Tibial nerve (tissue), 4 donors: ENCODE data around the gene MUC21. TPM values are rescaled to one million over a fixed set of nuclear protein-coding genes. Genes with fewer than 3 reads are reported as not detected.

Experiments
- DNase-seq, 2 donors: peaks; one replicate each; pipeline ENCODE4 v3.0.0-alpha.2; 2019; ENCODE audit warnings: low spot score in 2 of 2
- H3K27ac ChIP-seq, 4 donors: fragments of 200-600 bp; sonication (generic) in 3 of 4; one replicate each; pipeline ENCODE4 v1.5.1; 2017 to 2019; ENCODE audit warnings: mild to moderate bottlenecking in 1 of 4
- H3K27me3 ChIP-seq, 2 donors: fragments of 200-600 bp; sonication (generic) in 1 of 2; one replicate each; pipeline versions ENCODE4 v1.5.1 to v1.6.0; 2017 to 2019
- H3K36me3 ChIP-seq, 3 donors: fragments of 200-600 bp; sonication (generic); one replicate each; pipeline ENCODE4 v1.5.1; 2018 to 2019
- H3K4me1 ChIP-seq, 4 donors: fragments of 200-600 bp; sonication (generic) in 3 of 4; one replicate each; pipeline ENCODE4 v1.5.1; 2017 to 2019
- H3K4me3 ChIP-seq, 4 donors: fragments of 200-600 bp; sonication (generic) in 3 of 4; one replicate each; pipeline ENCODE4 v1.5.1; 2017 to 2019; ENCODE audit warnings: mild to moderate bottlenecking in 1 of 4, moderate library complexity in 1 of 4
- H3K9me3 ChIP-seq, 4 donors: fragments of 200-600 bp; sonication (generic) in 3 of 4; one replicate each; pipeline ENCODE4 v1.5.1; 2017 to 2019
- EP300 ChIP-seq, 2 donors: sonication (generic); formaldehyde crosslinking; IDR thresholded peaks; one replicate each; pipeline ENCODE4 v1.6.1; 2017; ENCODE audit warnings: antibody characterized with exemption in 2 of 2, mild to moderate bottlenecking in 1 of 2
- POLR2A ChIP-seq, 2 donors: fragments of 450-650 bp; IDR thresholded peaks; one replicate each; pipeline ENCODE4 v1.6.1; 2017; ENCODE audit warnings: antibody characterized with exemption in 2 of 2, mild to moderate bottlenecking in 2 of 2, moderate library complexity in 2 of 2
- WGBS, 2 donors: methylation state at CpG; one replicate each; pipeline ENCODE4 v1.1.5; 2018; 5-methylcytosine and 5-hydroxymethylcytosine counted together
- total RNA-seq, 4 donors: library from RNA; depleted of rRNA; stranded (reverse); fragments of >200 nt; gene quantifications; one replicate each; pipeline ENCODE4 v1.1.0, GENCODE V29; 2016
- TF ChIP-seq, protein P1 (sequence below), 5 experiments: fragments of 200-600 bp in 3 of 5; fragments of 450-650 bp in 2 of 5; sonication (generic) in 3 of 5; IDR thresholded peaks; one replicate each; pipeline ENCODE4 v1.5.1; 2016 to 2019; ENCODE audit warnings: antibody characterized with exemption in 5 of 5, mild to moderate bottlenecking in 3 of 5, moderate library complexity in 2 of 5

Gene MUC21
- total RNA-seq, 4 donors from 2014 or later, result not detected

- no peak overlapping the region for H3K27ac ChIP-seq
- no peak for DNase-seq
- H3K27me3 ChIP-seq, result no peaks in the 10 kb centered on the region
- no peaks in the 10 kb centered on the region for H3K36me3 ChIP-seq
- H3K9me3 ChIP-seq, result no peaks in the 10 kb centered on the region
- WGBS, 2 donors, result 77% methylated on average over 4 of the region's 4 CpGs
- H3K4me1 ChIP-seq, result peaks cover 0 to 5% (median 0%) of the 10 kb centered on the region in 4 donors
- H3K4me3 ChIP-seq, result no peak overlapping the region
- TF ChIP-seq POLR2A (IDR thresholded peaks at IDR 0.05), result no peak
- TF ChIP-seq, protein P1, sequence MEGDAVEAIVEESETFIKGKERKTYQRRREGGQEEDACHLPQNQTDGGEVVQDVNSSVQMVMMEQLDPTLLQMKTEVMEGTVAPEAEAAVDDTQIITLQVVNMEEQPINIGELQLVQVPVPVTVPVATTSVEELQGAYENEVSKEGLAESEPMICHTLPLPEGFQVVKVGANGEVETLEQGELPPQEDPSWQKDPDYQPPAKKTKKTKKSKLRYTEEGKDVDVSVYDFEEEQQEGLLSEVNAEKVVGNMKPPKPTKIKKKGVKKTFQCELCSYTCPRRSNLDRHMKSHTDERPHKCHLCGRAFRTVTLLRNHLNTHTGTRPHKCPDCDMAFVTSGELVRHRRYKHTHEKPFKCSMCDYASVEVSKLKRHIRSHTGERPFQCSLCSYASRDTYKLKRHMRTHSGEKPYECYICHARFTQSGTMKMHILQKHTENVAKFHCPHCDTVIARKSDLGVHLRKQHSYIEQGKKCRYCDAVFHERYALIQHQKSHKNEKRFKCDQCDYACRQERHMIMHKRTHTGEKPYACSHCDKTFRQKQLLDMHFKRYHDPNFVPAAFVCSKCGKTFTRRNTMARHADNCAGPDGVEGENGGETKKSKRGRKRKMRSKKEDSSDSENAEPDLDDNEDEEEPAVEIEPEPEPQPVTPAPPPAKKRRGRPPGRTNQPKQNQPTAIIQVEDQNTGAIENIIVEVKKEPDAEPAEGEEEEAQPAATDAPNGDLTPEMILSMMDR (IDR thresholded peaks at IDR 0.05), result no peak
- no peak for TF ChIP-seq EP300 (IDR thresholded peaks at IDR 0.05)
Observed at GRCh38 chr6:31035862-31036497, 52.5 kb downstream of the MUC21 start.

DNA sequence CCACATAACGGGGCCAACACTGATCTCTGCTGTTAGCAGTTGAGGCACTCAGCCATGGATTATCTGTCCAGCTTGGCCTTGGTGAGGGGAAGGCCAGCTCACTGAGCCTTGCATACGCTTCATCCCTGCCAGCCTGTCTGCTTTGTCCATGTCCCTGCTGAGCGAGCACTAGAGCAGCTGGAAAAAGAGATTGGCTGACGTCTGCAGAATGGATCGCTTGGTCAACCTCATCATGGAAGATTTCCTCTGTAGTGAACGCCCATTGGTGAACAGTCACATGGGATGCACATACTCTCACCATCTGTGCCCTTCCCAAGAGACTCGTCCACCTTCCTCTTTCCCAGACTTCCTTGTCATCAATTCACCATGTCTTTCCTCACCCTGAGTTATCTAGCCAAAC lies 53.7 kb downstream of the MUC21 start:
- H3K27ac ChIP-seq, result no peak overlapping the region
- WGBS, 2 donors, result 83 to 84% methylated on average over 7 of the region's 7 CpGs
- no peak overlapping the region for H3K4me3 ChIP-seq
- peaks cover 0 to 5% (median 0%) of the 10 kb centered on the region in 4 donors for H3K4me1 ChIP-seq
- H3K9me3 ChIP-seq, result no peaks in the 10 kb centered on the region
- TF ChIP-seq, protein P1 (IDR thresholded peaks at IDR 0.05), result no peak
- TF ChIP-seq POLR2A (IDR thresholded peaks at IDR 0.05) (no peak), EP300 (IDR thresholded peaks at IDR 0.05) (no peak)
- H3K36me3 ChIP-seq, result no peaks in the 10 kb centered on the region
- H3K27me3 ChIP-seq, result no peaks in the 10 kb centered on the region
- no peak for DNase-seq

- no peaks in the 10 kb centered on the region for H3K36me3 ChIP-seq
- no peak for DNase-seq
Observed at GRCh38 chr6:31037682-31038081, 54.2 kb downstream of the MUC21 start.

DNA sequence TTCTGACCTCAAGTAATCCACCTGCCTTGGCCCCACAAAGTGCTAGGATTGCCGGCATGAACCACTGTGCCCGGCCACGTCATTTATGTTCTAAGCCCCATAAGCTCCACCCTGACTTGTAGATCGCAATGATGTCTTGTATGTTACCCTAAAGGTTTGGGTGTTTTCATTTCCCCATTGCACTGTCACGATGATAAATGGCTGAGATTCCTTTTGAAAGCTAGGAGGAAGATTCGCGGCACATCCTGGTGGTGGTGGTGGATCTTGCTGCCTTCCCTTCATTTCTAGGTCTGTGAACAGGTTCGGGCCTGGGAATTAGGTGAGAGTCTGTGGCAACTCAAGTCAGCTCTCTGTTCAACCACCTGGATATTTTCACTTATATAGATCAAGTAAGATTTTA lies 55.0 kb downstream of the MUC21 start:
- H3K9me3 ChIP-seq, result no peaks in the 10 kb centered on the region
- TF ChIP-seq EP300 (IDR thresholded peaks at IDR 0.05) (no peak), POLR2A (IDR thresholded peaks at IDR 0.05) (no peak)
- TF ChIP-seq, protein P1 (IDR thresholded peaks at IDR 0.05), result no peak
- H3K36me3 ChIP-seq, result no peaks in the 10 kb centered on the region
- H3K27me3 ChIP-seq, result no peaks in the 10 kb centered on the region
- H3K4me3 ChIP-seq, result no peak overlapping the region
- DNase-seq, result no peak
- no peak overlapping the region for H3K27ac ChIP-seq
- 88 to 91% methylated on average over 8 of the region's 8 CpGs for WGBS, 2 donors
- peaks cover 0 to 10% (median 0%) of the 10 kb centered on the region in 4 donors for H3K4me1 ChIP-seq

More at GRCh38 chr6:31037682-31038081, 54.2 kb downstream of the MUC21 start:
- TF ChIP-seq, protein P1 (IDR thresholded peaks at IDR 0.05), result no peak
- H3K27ac ChIP-seq, result no peak overlapping the region
- no peaks in the 10 kb centered on the region for H3K9me3 ChIP-seq
- H3K27me3 ChIP-seq, result no peaks in the 10 kb centered on the region
- H3K4me1 ChIP-seq, result peaks cover 0 to 6% (median 0%) of the 10 kb centered on the region in 4 donors
- WGBS, 2 donors, result 26 to 33% methylated on average over 3 of the region's 3 CpGs
- no peak overlapping the region for H3K4me3 ChIP-seq

Other genes starting within 250 kb of the MUC21 start
- gene FLOT1, start 241.0 kb upstream of the MUC21 start, total RNA-seq, result 100 to 1,000 TPM in 1 of 4 donors, 10 to 100 TPM in 3; 83.1 to 157 (median 94.6) TPM
- gene IER3, start 239.2 kb upstream of the MUC21 start, total RNA-seq, result 10 to 100 TPM in 1 of 4 donors, 1 to 10 TPM in 3; 4.5 to 15.3 (median 8.0) TPM
- 10 to 100 TPM; 36.7 to 60.1 (median 39.8) TPM for gene DDR1, start 99.2 kb upstream of the MUC21 start, total RNA-seq
- 10 to 100 TPM in 2 of 4 donors, 1 to 10 TPM in 2; 2.2 to 25.2 (median 10.1) TPM for gene GTF2H4, start 75.5 kb upstream of the MUC21 start, total RNA-seq
- gene VARS2, start 69.5 kb upstream of the MUC21 start, total RNA-seq, result 10 to 100 TPM; 22.6 to 26.2 (median 24.7) TPM
- not detected for gene SFTA2, start 51.5 kb upstream of the MUC21 start, total RNA-seq
- under 1 TPM in 1 of 4 donors, not detected in 3; under 0.01 TPM for gene MUCL3, start 42.7 kb upstream of the MUC21 start, total RNA-seq
- gene MUC22, start 26.8 kb downstream of the MUC21 start, total RNA-seq, result not detected
- gene C6orf15, start 128.9 kb downstream of the MUC21 start, total RNA-seq, result not detected
- 1 to 10 TPM in 3 of 4 donors, under 1 TPM in 1; 0.42 to 8.5 (median 2.2) TPM for gene PSORS1C1, start 131.1 kb downstream of the MUC21 start, total RNA-seq
- not detected for gene CDSN, start 136.7 kb downstream of the MUC21 start, total RNA-seq
- gene PSORS1C2, start 155.3 kb downstream of the MUC21 start, total RNA-seq, result not detected
- 10 to 100 TPM; 13.8 to 25.1 (median 18.7) TPM for gene CCHCR1, start 174.1 kb downstream of the MUC21 start, total RNA-seq
- 1 to 10 TPM; 1.2 to 4.6 (median 4.0) TPM for gene TCF19, start 174.9 kb downstream of the MUC21 start, total RNA-seq
- gene POU5F1, start 187.0 kb downstream of the MUC21 start, total RNA-seq, result 1 to 10 TPM in 2 of 4 donors, not detected in 2; 1.2 to 9.8 TPM